ENCODE data around the gene HELZ.

DNA sequence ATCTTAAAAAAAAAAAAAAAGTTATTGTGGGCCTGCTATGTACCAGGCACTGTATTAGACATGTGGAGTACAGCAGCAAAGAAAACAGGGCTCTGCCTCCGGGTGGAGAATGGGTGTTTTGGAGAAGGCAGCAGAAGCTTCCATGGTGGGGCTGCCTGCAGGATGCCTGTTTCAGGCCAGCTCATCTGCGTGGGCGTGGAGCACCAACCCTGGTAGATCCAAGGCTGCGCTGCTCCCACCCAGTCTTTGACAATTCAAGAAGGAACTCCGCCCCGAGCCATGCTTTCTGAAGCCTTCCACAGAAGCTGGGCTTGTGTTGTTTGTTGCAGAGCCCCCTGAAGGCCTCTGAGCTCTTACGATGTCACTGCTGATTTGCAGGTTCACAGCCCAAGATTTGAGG, 223.8 kb downstream of the HELZ start:
- TF ChIP-seq EZH2 (IDR thresholded peaks at IDR 0.05; ENCODE audit: insufficient read depth, poor library complexity, severe bottlenecking) = no peak
- no peak for TF ChIP-seq EZH2phosphoT487 (IDR thresholded peaks at IDR 0.05; ENCODE audit: insufficient read depth, low read depth)
